Nephron progenitor cell (in vitro differentiated cells): Measurements from ENCODE around the gene COX6B1.

Experiments used
- DNase-seq: peaks from one replicate; pipeline ENCODE4 v3.0.0; 2021
- H3K27ac Mint-ChIP-seq: 2 replicates; pipeline ENCODE4 v1.8.0; 2021; ENCODE audit warnings: mild to moderate bottlenecking, moderate library complexity, mixed read lengths
- H3K27me3 Mint-ChIP-seq: 2 replicates; pipeline ENCODE4 v1.8.0; 2021; ENCODE audit warnings: mild to moderate bottlenecking, low read depth, mixed read lengths; ENCODE audit not compliant: poor library complexity
- H3K36me3 Mint-ChIP-seq: 2 replicates; pipeline ENCODE4 v1.8.0; 2021; ENCODE audit warnings: low read depth, mixed read lengths
- H3K4me1 Mint-ChIP-seq: 2 replicates; pipeline ENCODE4 v1.8.0; 2021; ENCODE audit warnings: mixed read lengths
- H3K4me3 Mint-ChIP-seq: 2 replicates; pipeline ENCODE4 v1.8.0; 2021; ENCODE audit warnings: mild to moderate bottlenecking, moderate library complexity, mixed read lengths
- H3K9me3 Mint-ChIP-seq: 2 replicates; pipeline ENCODE4 v1.8.0; 2021; ENCODE audit warnings: mild to moderate bottlenecking, moderate library complexity, mixed read lengths
- CTCF ChIP-seq: fragments of 200-600 bp; sonication (generic); IDR thresholded peaks from 2 replicates; pipeline ENCODE4 v1.5.0; 2021; ENCODE audit warnings: antibody characterized with exemption

Gene COX6B1

GRCh38 chr19:35639863-35640262, 8.3 kb upstream of the COX6B1 start:
- DNase-seq: no peak
- no peak overlapping the region for H3K27ac Mint-ChIP-seq
- TF ChIP-seq CTCF: no peak
- H3K4me3 Mint-ChIP-seq: peak overlapping the region; percentile 3
- peaks cover 18% of the 10 kb centered on the region for H3K36me3 Mint-ChIP-seq
- H3K27me3 Mint-ChIP-seq: no peaks in the 10 kb centered on the region
- H3K9me3 Mint-ChIP-seq: no peaks in the 10 kb centered on the region
- H3K4me1 Mint-ChIP-seq: peaks cover 35% of the 10 kb centered on the region

GRCh38 chr19:35641515-35642151, 6.5 kb upstream of the COX6B1 start, which contains the start of gene ETV2:
TSS of gene ETV2 (plus strand) at chr19:35641745. CDS start at chr19:35642461, 716 bp downstream.
- peaks cover 8% of the 10 kb centered on the region for H3K36me3 Mint-ChIP-seq
- H3K4me3 Mint-ChIP-seq: peak within 1 kb of the TSS; percentile 84
- H3K27me3 Mint-ChIP-seq: peaks cover 5% of the 10 kb centered on the region
- peak; percentile 52 for DNase-seq
- H3K4me1 Mint-ChIP-seq: peaks cover 46% of the 10 kb centered on the region
- no peak for TF ChIP-seq CTCF
- H3K27ac Mint-ChIP-seq: no peak within 1 kb of the TSS
- H3K9me3 Mint-ChIP-seq: no peaks in the 10 kb centered on the region

GRCh38 chr19:35642312-35642711, 5.8 kb upstream of the COX6B1 start:
- H3K4me3 Mint-ChIP-seq: peak overlapping the region; percentile 84
- H3K27me3 Mint-ChIP-seq: peaks cover 5% of the 10 kb centered on the region
- no peak for TF ChIP-seq CTCF
- peaks cover 8% of the 10 kb centered on the region for H3K36me3 Mint-ChIP-seq
- peaks cover 46% of the 10 kb centered on the region for H3K4me1 Mint-ChIP-seq
- no peaks in the 10 kb centered on the region for H3K9me3 Mint-ChIP-seq
- no peak overlapping the region for H3K27ac Mint-ChIP-seq
- no peak for DNase-seq

GRCh38 chr19:35642798-35643254, 5.3 kb upstream of the COX6B1 start:
- DNase-seq: no peak
- peaks cover 5% of the 10 kb centered on the region for H3K27me3 Mint-ChIP-seq
- TF ChIP-seq CTCF: no peak
- H3K4me3 Mint-ChIP-seq: peak overlapping the region; percentile 84
- H3K27ac Mint-ChIP-seq: no peak overlapping the region
- H3K9me3 Mint-ChIP-seq: no peaks in the 10 kb centered on the region
- H3K36me3 Mint-ChIP-seq: peaks cover 6% of the 10 kb centered on the region
- peaks cover 46% of the 10 kb centered on the region for H3K4me1 Mint-ChIP-seq

GRCh38 chr19:35643255-35644205, 4.6 kb upstream of the COX6B1 start:
- no peaks in the 10 kb centered on the region for H3K36me3 Mint-ChIP-seq
- H3K27ac Mint-ChIP-seq: peak overlapping the region; percentile 68
- peak overlapping the region; percentile 84 for H3K4me3 Mint-ChIP-seq
- H3K9me3 Mint-ChIP-seq: no peaks in the 10 kb centered on the region
- DNase-seq: peak; percentile 86
- no peak for TF ChIP-seq CTCF
- H3K27me3 Mint-ChIP-seq: peaks cover 5% of the 10 kb centered on the region
- H3K4me1 Mint-ChIP-seq: peaks cover 52% of the 10 kb centered on the region
